Measurements from ENCODE around the gene FBXL7.

DNA sequence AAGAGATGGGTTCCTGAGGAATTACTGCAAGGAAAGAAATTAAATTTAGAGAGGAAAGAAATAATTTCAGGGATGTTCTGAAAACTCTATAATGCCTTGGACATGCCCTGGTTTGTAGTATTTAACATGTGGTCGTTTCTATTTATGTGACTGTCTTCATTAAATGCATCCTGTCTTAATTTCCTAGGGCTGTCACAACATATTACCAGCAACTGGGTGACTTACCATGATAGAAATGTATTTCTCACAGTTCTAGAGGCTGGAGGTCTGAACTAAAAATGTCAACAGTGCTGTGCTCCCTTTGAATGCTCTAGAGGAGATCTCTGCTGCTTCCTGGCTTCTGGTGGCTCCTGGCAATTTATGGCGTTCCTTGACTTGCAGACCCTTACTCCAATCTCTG is 287.7 kb downstream of the FBXL7 start:
- TF ChIP-seq, protein P1, sequence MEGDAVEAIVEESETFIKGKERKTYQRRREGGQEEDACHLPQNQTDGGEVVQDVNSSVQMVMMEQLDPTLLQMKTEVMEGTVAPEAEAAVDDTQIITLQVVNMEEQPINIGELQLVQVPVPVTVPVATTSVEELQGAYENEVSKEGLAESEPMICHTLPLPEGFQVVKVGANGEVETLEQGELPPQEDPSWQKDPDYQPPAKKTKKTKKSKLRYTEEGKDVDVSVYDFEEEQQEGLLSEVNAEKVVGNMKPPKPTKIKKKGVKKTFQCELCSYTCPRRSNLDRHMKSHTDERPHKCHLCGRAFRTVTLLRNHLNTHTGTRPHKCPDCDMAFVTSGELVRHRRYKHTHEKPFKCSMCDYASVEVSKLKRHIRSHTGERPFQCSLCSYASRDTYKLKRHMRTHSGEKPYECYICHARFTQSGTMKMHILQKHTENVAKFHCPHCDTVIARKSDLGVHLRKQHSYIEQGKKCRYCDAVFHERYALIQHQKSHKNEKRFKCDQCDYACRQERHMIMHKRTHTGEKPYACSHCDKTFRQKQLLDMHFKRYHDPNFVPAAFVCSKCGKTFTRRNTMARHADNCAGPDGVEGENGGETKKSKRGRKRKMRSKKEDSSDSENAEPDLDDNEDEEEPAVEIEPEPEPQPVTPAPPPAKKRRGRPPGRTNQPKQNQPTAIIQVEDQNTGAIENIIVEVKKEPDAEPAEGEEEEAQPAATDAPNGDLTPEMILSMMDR (IDR thresholded peaks at IDR 0.05), result no peak
- TF ChIP-seq EZH2 (IDR thresholded peaks at IDR 0.05; ENCODE audit: borderline replicate concordance, insufficient read depth, low read depth, low read length, poor library complexity, severe bottlenecking), result no peak

Data from B cell (primary cell).